ENCODE results near the gene MAST4. TPM values are rescaled to one million over a fixed set of nuclear protein-coding genes. Genes with fewer than 3 reads are reported as not detected.

Gene MAST4
- total RNA-seq, 2 donors from 2014 or later: 30.5 to 47.8 TPM

DNA sequence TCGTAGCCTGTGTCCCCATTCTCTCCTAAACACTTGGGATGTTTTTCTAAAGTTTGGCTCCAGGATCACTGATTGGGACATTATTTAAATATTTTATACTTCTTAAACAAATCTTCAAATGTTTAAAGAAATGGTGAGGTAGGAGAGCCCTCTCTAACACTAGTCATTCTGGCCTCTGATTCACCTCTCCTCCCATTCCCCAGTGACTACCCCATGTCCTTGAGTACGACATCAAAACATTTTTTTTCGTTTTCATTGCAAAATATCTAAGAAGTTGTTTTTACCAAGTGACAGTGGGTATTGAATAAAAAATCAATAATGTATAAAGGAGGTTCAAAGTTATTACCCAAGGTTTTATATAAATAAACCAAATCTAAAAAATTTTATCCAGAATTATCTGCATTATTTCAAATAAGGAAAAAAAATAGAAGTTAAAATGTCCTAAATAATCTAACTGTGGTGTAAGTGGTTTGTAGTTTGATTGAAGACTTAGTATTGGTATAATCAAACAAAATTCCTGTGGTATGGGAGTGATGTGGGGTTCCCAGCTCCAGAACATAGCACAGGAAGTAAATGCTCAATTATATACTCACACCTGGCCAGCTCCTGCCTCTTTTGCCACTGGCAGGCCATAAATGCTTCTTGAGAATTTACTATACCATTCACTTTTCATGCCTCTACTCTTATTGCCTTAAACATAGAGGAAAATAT is 51.1 kb downstream of the MAST4 start:
- no peak overlapping the region for H3K27ac ChIP-seq
- H3K9me3 ChIP-seq: no peaks in the 10 kb centered on the region
- H3K36me3 ChIP-seq: no peaks in the 10 kb centered on the region
- H3K27me3 ChIP-seq (replicated peaks; ENCODE audit: insufficient read depth): no peaks in the 10 kb centered on the region
- TF ChIP-seq, protein P1, sequence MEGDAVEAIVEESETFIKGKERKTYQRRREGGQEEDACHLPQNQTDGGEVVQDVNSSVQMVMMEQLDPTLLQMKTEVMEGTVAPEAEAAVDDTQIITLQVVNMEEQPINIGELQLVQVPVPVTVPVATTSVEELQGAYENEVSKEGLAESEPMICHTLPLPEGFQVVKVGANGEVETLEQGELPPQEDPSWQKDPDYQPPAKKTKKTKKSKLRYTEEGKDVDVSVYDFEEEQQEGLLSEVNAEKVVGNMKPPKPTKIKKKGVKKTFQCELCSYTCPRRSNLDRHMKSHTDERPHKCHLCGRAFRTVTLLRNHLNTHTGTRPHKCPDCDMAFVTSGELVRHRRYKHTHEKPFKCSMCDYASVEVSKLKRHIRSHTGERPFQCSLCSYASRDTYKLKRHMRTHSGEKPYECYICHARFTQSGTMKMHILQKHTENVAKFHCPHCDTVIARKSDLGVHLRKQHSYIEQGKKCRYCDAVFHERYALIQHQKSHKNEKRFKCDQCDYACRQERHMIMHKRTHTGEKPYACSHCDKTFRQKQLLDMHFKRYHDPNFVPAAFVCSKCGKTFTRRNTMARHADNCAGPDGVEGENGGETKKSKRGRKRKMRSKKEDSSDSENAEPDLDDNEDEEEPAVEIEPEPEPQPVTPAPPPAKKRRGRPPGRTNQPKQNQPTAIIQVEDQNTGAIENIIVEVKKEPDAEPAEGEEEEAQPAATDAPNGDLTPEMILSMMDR (IDR thresholded peaks at IDR 0.05): no peak
- ATAC-seq (ENCODE audit: insufficient number of reproducible peaks, low FRiP score, low read depth) (no peak), DNase-seq (ENCODE audit: low spot score) (no peak)
- H3K4me1 ChIP-seq (ENCODE audit: control insufficient read depth in 1 of 2, low read depth in 2 of 2): peaks cover 5 to 14% of the 10 kb centered on the region in 2 donors
- no peak overlapping the region for H3K4me3 ChIP-seq

DNA sequence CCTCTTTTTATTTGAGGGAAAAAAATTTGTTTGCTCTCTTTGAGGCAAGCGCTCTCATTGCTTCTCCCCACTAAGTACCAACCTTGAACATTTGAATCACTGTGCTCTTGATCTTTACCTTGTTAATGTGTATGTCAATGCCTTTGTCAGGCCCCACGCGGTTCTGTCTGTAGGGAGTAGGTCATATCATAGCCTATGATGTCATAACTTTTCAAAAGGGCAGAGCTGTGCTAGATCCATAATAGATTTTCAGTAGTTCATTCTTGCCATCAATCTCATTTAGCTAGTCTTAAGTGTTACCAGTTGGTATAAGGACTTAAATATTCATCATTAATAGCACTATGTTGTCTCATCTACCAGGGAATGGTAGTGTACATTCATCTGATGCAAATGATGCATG is 56.6 kb downstream of the MAST4 start:
- peaks cover 4 to 5% of the 10 kb centered on the region in 2 donors for H3K4me1 ChIP-seq (ENCODE audit: control insufficient read depth in 1 of 2, low read depth in 2 of 2)
- H3K27ac ChIP-seq: no peak overlapping the region
- DNase-seq (ENCODE audit: low spot score) (no peak), ATAC-seq (ENCODE audit: insufficient number of reproducible peaks, low FRiP score, low read depth) (no peak)
- TF ChIP-seq, protein P1 (IDR thresholded peaks at IDR 0.05): no peak
- no peaks in the 10 kb centered on the region for H3K27me3 ChIP-seq (replicated peaks; ENCODE audit: insufficient read depth)
- no peak overlapping the region for H3K4me3 ChIP-seq
- H3K9me3 ChIP-seq: no peaks in the 10 kb centered on the region
- no peaks in the 10 kb centered on the region for H3K36me3 ChIP-seq

DNA sequence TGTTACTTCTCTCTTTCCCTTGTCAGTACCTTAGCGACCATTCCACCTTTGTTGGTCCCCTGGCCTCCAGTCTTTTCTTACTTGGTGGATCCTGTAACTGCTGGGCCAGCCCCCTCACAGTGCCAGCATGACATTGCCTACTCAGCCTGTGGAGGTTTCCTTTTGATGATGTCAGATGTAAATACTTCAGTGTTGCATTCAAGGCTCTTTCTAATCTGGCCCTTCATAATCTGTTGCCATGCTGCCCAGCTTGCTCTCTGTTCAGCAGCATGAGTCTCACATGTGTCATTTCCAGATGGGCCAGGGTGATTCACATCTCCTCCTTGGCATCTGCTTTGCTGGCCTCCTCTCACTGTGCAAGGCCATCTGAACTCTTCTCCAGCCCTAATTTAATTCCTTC is 57.1 kb downstream of the MAST4 start:
- Histone ChIP-seq H3K4me3 (no peak overlapping the region), H3K27me3 (replicated peaks; ENCODE audit: insufficient read depth) (no peaks in the 10 kb centered on the region), H3K4me1 (ENCODE audit: control insufficient read depth in 1 of 2, low read depth in 2 of 2) (peaks cover 0 to 1% of the 10 kb centered on the region in 2 donors), H3K36me3 (no peaks in the 10 kb centered on the region), H3K27ac (no peak overlapping the region), H3K9me3 (no peaks in the 10 kb centered on the region)
- ATAC-seq (ENCODE audit: insufficient number of reproducible peaks, low FRiP score, low read depth) (no peak), DNase-seq (ENCODE audit: low spot score) (no peak)
- TF ChIP-seq, protein P1 (IDR thresholded peaks at IDR 0.05): no peak

DNA sequence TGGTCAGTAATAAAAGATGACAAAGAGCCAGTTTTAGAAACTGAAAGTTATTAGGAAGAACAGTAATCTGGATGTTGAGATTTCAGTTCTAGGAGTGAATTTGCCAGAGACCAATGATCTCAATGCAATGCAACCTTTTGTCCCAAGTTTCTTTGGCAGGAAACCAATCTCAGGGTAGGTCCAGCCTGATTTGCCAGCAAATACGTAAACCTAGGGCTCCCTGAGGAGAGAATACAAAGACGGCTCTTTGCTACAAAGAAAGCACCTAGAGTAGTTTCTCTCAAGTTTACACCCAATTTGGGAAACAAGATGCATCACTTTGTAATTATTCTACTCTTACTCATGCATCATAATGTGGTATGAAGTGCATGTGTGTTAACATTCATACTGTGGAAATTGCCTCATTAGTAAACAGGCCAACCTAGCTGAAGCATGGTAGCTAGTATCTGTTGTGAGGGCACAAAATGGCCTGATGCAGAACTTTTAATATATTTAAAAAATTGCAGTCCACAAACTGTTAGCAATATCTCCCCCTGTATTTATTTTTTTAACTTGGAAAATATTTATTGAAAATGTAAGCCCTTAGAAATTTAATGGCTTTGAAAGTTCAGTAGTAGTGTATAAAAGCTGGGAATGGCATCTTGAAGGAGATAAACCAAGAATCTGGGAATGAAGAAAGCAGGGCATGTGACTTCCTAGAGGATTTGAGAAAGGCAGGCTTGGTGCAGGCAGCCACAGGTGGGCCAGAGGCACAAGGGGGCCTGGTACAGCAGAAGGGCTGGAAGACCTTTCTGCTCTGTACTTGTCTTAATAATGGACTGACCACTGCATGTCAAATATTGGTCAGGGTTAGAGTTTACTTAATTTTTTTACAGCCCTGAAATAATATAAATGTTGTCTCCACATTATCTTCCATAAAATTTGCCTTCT is 59.5 kb downstream of the MAST4 start:
- ATAC-seq (ENCODE audit: insufficient number of reproducible peaks, low FRiP score, low read depth): no peak
- no peak overlapping the region for H3K27ac ChIP-seq
- no peaks in the 10 kb centered on the region for H3K27me3 ChIP-seq (replicated peaks; ENCODE audit: insufficient read depth)
- no peak for DNase-seq (ENCODE audit: low spot score)
- TF ChIP-seq, protein P1 (IDR thresholded peaks at IDR 0.05): no peak
- no peak overlapping the region for H3K4me3 ChIP-seq
- no peaks in the 10 kb centered on the region for H3K36me3 ChIP-seq
- H3K9me3 ChIP-seq: no peaks in the 10 kb centered on the region
- no peaks in the 10 kb centered on the region for H3K4me1 ChIP-seq (ENCODE audit: control insufficient read depth in 1 of 2, low read depth in 2 of 2)

DNA sequence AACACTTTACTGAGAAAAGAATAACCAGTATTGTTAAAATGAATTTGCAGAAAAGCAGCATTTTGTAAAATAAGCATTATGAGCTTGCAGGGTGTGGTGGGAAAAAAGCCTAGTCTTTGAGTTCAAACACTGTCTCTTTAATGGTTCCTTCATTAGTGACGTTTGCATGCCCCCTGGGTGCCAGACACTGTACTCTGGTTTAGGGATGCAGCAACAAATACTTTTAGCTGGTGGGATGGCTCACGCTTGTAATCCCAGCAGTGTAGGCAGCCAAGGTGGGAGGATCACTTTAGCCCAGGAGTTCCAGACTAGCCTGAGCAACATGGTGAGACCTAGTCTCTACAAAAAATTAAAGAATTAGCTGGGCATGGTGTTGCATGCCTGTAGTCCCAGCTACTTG is 62.3 kb downstream of the MAST4 start:
- TF ChIP-seq, protein P1 (IDR thresholded peaks at IDR 0.05): no peak
- Histone ChIP-seq H3K36me3 (no peaks in the 10 kb centered on the region), H3K4me1 (ENCODE audit: control insufficient read depth in 1 of 2, low read depth in 2 of 2) (peaks cover 6% of the 10 kb centered on the region in 2 donors), H3K27me3 (replicated peaks; ENCODE audit: insufficient read depth) (no peaks in the 10 kb centered on the region), H3K27ac (no peak overlapping the region), H3K4me3 (no peak overlapping the region), H3K9me3 (no peaks in the 10 kb centered on the region)
- no peak for ATAC-seq (ENCODE audit: insufficient number of reproducible peaks, low FRiP score, low read depth)
- DNase-seq (ENCODE audit: low spot score): no peak

Data from thoracic aorta (tissue), 2 donors.